ENCODE results near the gene DEDD2. TPM values are rescaled to one million over a fixed set of nuclear protein-coding genes. Genes with fewer than 3 reads are reported as not detected.
A peak's percentile ranks its signal among the peaks of the same experiment; 100 is the strongest.

DEDD2 gene
- total and polyA plus RNA-seq, 11 donors = 11.1 to 24.1 (median 17.2) TPM

- Histone ChIP-seq H3K27me3 (no peaks in the 10 kb centered on the region), H3K27ac (peak overlapping the region; percentile 94 to 100 (median 99)), H3K36me3 (peaks cover 0 to 20% (median 15%) of the 10 kb centered on the region in 9 donors), H3K4me1 (peaks cover 12 to 69% (median 48%) of the 10 kb centered on the region in 12 donors), H3K4me3 (peak overlapping the region; percentile 74 to 100 (median 94)), H3K9me3 (no peaks in the 10 kb centered on the region)
- peak; percentile 59 to 79 (median 71) for DNase-seq
- TF ChIP-seq POLR2A (IDR thresholded peaks at IDR 0.05) (no peak), CTCF (IDR thresholded peaks at IDR 0.05) (no peak)
- 0 to 1% (median 1%) methylated on average over 17 to 69 of the region's 71 CpGs for WGBS, 4 donors
- ATAC-seq = peak; percentile 1 to 8 (median 4)
- intact Hi-C loops (cut with DNase I) = loop anchor here in 4 of 10 donors (1.0 to 2.0 kb wide), 4 partner anchors 15 to 31 kb away; partner anchors contain the start of gene CIC (in 3 of the 4)
Measured at GRCh38 chr19:42253245-42254088, 36.0 kb upstream of the DEDD2 start.

GRCh38 chr19:42252365-42253244 lies 35.1 kb upstream of the DEDD2 start:
- peaks cover 12 to 78% (median 52%) of the 10 kb centered on the region in 12 donors for H3K4me1 ChIP-seq
- peaks cover 0 to 24% (median 19%) of the 10 kb centered on the region in 9 donors for H3K36me3 ChIP-seq
- peak overlapping the region; percentile 94 to 100 (median 99) for H3K27ac ChIP-seq
- H3K9me3 ChIP-seq = no peaks in the 10 kb centered on the region
- H3K4me3 ChIP-seq = peak overlapping the region; percentile 74 to 100 (median 94)
- DNase-seq = peak in 3 of 5 donors; percentile 57 to 66 (median 64)
- TF ChIP-seq POLR2A (IDR thresholded peaks at IDR 0.05) (no peak), CTCF (IDR thresholded peaks at IDR 0.05) (no peak)
- H3K27me3 ChIP-seq = no peaks in the 10 kb centered on the region
- WGBS, 4 donors = 1 to 3% (median 1%) methylated on average over 26 to 27 of the region's 27 CpGs
- intact Hi-C loops (cut with DNase I) = no loop called here
- peak; percentile 4 to 34 (median 11) for ATAC-seq

- DNase-seq (no peak), ATAC-seq (no peak)
- 49 to 63% (median 55%) methylated on average over 4 of the region's 4 CpGs for WGBS, 4 donors
- intact Hi-C loops (cut with DNase I) = no loop called here
- Histone ChIP-seq H3K4me1 (peaks cover 12 to 81% (median 56%) of the 10 kb centered on the region in 12 donors), H3K27me3 (no peaks in the 10 kb centered on the region), H3K36me3 (peaks cover 0 to 29% (median 19%) of the 10 kb centered on the region in 9 donors), H3K9me3 (no peaks in the 10 kb centered on the region), H3K27ac (peak overlapping the region; percentile 94 to 100 (median 99)), H3K4me3 (peak overlapping the region in 10 of 12 donors; percentile 88 to 99 (median 94))
- TF ChIP-seq CTCF (IDR thresholded peaks at IDR 0.05) (no peak), POLR2A (IDR thresholded peaks at IDR 0.05) (no peak)
Measured at GRCh38 chr19:42251572-42252358, 34.3 kb upstream of the DEDD2 start.
